ENCODE measurements around the gene MRPS6.

MRPS6 gene

DNA sequence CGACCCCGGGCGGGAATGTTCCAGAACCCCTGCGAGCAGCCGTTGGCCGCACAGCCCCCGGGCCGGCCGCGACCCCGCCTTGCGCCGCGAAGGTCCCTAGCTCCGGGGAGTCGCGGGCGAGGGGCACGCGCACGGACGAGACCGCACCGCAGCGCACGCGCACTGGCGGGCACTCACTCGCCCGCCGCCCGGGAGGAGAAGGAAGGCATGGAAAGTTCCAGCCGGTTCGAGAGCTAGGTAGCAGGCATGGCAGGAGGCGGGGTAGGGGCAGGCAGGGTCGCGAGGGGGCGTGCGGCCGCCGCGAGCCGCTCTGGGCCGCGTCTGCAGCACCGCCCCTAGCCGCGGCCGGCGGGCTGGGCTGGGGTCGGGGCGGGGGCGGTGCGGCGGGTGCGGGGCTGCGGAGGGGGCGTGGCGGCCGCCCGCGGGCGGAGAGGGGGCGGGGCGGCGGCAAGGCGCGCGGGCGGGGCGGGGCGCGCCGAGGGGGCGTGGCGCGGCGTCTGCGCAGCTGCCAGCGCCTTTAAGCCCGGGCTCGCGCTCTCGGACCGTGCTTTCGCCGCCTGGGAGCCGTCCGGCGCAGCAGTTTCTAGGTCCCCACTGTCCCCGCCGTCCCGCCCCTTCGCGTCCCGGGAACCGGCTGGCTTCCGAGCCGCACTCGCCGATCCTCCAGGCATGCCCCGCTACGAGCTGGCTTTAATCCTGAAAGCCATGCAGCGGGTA, at the start of gene MRPS6, which contains the start of gene SLC5A3:
TSS of gene MRPS6 (plus strand) at position 547 of the 717 bp plus-strand sequence. CDS start at position 670, 123 bp downstream.
TSS of gene SLC5A3 (plus strand) at position 547 of the 717 bp plus-strand sequence. CDS start 21,621 bp downstream, outside the sequence.
- Histone ChIP-seq H3K27ac (ENCODE audit: low read depth, low read length) (peak within 1 kb of the TSS; percentile 86), H3K9me3 (ENCODE audit: low read length) (no peaks in the 10 kb centered on the region), H3K9ac (ENCODE audit: low read length) (peak within 1 kb of the TSS; percentile 89), H3K4me1 (ENCODE audit: insufficient read depth, low read length) (peaks cover 33% of the 10 kb centered on the region), H3K36me3 (ENCODE audit: insufficient read depth, low read length) (no peaks in the 10 kb centered on the region), H3K27me3 (ENCODE audit: control insufficient read depth in 1 of 2, insufficient read depth in 2 of 2, low read length in 2 of 2) (no peaks in the 10 kb centered on the region), H3K4me3 (ENCODE audit: low read depth in 1 of 2, low read length in 2 of 2) (peak within 1 kb of the TSS; percentile 57 to 83)

DNA sequence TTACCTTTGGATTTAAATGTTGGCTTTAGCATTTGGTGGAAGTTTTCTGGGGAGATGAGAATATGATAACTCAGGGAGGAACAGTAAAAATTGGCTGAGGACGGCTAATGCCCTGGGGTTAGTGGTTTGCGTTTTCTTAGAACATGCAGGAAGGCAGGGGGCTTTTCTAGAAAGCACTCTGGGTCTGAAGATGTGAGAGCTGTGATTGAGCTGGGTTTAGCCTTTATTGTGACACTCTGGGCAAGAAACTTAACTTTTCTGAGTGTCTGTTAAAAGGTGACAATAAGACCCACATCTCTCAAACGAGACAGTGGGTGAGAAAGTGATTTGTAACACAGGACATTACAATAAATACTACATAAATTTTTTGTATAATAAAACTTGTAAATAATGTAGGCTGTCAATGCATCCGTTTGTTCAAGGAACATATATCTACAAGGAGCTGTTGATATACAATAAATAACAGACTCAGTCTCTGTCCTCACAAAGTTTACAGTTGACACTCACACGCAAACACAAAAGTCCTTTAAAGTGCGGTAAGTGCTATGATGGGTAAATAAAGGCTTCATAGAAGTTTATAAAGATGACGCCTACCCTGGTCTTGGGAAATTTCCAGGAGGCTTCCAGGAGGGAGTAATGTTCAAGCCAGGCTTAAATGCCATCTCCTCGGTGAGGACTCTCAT, 49.5 kb upstream of the MRPS6 start:
- no peaks in the 10 kb centered on the region for H3K36me3 ChIP-seq (ENCODE audit: insufficient read depth, low read length)
- H3K4me3 ChIP-seq (ENCODE audit: low read depth in 1 of 2, low read length in 2 of 2) = no peak overlapping the region
- peaks cover 31% of the 10 kb centered on the region for H3K4me1 ChIP-seq (ENCODE audit: insufficient read depth, low read length)
- no peaks in the 10 kb centered on the region for H3K27me3 ChIP-seq (ENCODE audit: control insufficient read depth in 1 of 2, insufficient read depth in 2 of 2, low read length in 2 of 2)
- no peak overlapping the region for H3K9ac ChIP-seq (ENCODE audit: low read length)
- no peak overlapping the region for H3K27ac ChIP-seq (ENCODE audit: low read depth, low read length)
- no peaks in the 10 kb centered on the region for H3K9me3 ChIP-seq (ENCODE audit: low read length)

DNA sequence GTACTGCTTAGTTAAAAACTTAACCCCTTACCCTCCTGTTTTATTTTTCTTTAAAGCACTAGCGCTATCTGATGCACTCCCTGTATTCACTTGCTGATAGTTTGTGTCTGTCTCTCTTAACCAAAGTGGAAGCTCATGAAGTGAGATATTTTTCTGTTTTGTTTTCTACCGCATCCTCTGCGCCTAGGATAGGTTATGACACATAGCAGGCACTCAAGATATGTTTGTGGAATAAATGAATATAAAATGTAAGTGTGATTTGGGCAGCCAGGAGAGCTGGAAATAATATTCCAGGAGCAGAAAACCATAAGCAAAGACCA, 49.0 kb upstream of the MRPS6 start:
- H3K4me1 ChIP-seq (ENCODE audit: insufficient read depth, low read length) = peaks cover 31% of the 10 kb centered on the region
- no peaks in the 10 kb centered on the region for H3K9me3 ChIP-seq (ENCODE audit: low read length)
- H3K4me3 ChIP-seq (ENCODE audit: low read depth in 1 of 2, low read length in 2 of 2) = no peak overlapping the region
- peak overlapping the region; percentile 10 for H3K27ac ChIP-seq (ENCODE audit: low read depth, low read length)
- no peaks in the 10 kb centered on the region for H3K36me3 ChIP-seq (ENCODE audit: insufficient read depth, low read length)
- no peak overlapping the region for H3K9ac ChIP-seq (ENCODE audit: low read length)
- H3K27me3 ChIP-seq (ENCODE audit: control insufficient read depth in 1 of 2, insufficient read depth in 2 of 2, low read length in 2 of 2) = no peaks in the 10 kb centered on the region

DNA sequence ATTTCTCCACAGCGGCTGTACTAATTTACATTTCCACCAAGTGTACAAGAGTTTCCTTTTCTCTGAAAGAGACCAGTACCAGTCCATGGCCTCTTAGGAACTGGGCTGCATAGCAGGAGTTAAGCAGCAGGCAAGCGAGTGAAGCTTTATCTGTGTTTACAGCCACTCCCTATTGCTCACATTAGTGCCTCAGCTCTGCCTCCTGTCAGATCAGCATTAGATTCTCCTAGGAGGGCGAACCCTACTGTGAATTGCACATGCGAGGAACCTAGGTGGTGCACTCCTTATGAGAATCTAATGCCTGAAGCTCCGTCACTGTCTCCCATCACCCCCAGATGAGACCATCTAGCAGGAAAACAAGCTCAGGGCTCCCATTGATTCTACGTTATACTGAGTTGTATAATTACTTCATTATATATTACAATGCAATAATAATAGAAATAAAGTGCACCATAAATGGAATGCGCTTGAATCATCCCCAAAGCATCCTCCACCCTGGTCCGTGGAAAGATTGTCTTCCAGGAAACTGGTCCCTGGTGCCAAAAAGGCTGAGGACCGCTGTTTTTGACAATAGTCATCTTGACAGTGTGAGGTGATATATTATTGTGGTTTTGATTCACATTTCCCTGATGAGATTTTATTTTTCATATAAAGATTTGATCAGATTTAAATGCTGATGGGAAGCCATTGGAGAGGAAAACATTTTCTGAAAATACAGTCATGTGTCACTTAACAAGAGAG, 45.5 kb upstream of the MRPS6 start:
- no peak overlapping the region for H3K27ac ChIP-seq (ENCODE audit: low read depth, low read length)
- no peaks in the 10 kb centered on the region for H3K36me3 ChIP-seq (ENCODE audit: insufficient read depth, low read length)
- no peaks in the 10 kb centered on the region for H3K27me3 ChIP-seq (ENCODE audit: control insufficient read depth in 1 of 2, insufficient read depth in 2 of 2, low read length in 2 of 2)
- no peak overlapping the region for H3K4me3 ChIP-seq (ENCODE audit: low read depth in 1 of 2, low read length in 2 of 2)
- H3K9ac ChIP-seq (ENCODE audit: low read length) = no peak overlapping the region
- H3K4me1 ChIP-seq (ENCODE audit: insufficient read depth, low read length) = peaks cover 29% of the 10 kb centered on the region
- H3K9me3 ChIP-seq (ENCODE audit: low read length) = no peaks in the 10 kb centered on the region

- Histone ChIP-seq H3K9me3 (ENCODE audit: low read length) (no peaks in the 10 kb centered on the region), H3K27ac (ENCODE audit: low read depth, low read length) (no peak overlapping the region), H3K4me1 (ENCODE audit: insufficient read depth, low read length) (peaks cover 9% of the 10 kb centered on the region), H3K27me3 (ENCODE audit: control insufficient read depth in 1 of 2, insufficient read depth in 2 of 2, low read length in 2 of 2) (no peaks in the 10 kb centered on the region), H3K4me3 (ENCODE audit: low read depth in 1 of 2, low read length in 2 of 2) (peak overlapping the region in 1 of 2 donors; percentile 45), H3K36me3 (ENCODE audit: insufficient read depth, low read length) (no peaks in the 10 kb centered on the region), H3K9ac (ENCODE audit: low read length) (no peak overlapping the region)
These were observed 43.4 kb upstream of the MRPS6 start for GRCh38 chr21:34029743-34030528.

DNA sequence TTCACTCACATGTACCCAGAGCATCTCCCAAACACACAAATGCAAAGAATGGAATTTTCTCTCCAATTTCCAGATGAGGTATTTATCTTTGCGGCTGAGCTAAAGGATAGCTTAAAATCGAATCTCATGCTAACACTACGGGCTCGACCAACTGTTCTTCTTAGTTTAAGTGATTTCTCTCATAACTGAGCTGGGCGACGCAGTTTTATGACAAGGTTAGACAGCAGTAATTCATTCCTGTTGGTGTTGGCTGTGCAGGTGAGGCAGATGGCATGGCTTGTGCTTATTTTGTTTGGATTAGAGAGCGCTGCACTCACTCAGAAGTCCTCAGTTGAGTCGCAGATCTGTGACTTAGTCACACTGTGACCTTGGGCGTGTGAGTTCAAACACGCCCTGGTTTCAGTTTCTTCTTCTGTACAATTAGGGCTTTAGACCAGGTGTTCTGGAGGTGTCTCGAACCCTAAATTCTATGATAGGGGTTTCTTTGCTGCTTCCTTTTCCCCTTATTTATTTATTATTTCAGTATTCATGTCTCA, 41.5 kb upstream of the MRPS6 start:
- Histone ChIP-seq H3K27ac (ENCODE audit: low read depth, low read length) (no peak overlapping the region), H3K36me3 (ENCODE audit: insufficient read depth, low read length) (no peaks in the 10 kb centered on the region), H3K9ac (ENCODE audit: low read length) (no peak overlapping the region), H3K4me3 (ENCODE audit: low read depth in 1 of 2, low read length in 2 of 2) (no peak overlapping the region), H3K4me1 (ENCODE audit: insufficient read depth, low read length) (no peaks in the 10 kb centered on the region), H3K27me3 (ENCODE audit: control insufficient read depth in 1 of 2, insufficient read depth in 2 of 2, low read length in 2 of 2) (no peaks in the 10 kb centered on the region), H3K9me3 (ENCODE audit: low read length) (no peaks in the 10 kb centered on the region)

DNA sequence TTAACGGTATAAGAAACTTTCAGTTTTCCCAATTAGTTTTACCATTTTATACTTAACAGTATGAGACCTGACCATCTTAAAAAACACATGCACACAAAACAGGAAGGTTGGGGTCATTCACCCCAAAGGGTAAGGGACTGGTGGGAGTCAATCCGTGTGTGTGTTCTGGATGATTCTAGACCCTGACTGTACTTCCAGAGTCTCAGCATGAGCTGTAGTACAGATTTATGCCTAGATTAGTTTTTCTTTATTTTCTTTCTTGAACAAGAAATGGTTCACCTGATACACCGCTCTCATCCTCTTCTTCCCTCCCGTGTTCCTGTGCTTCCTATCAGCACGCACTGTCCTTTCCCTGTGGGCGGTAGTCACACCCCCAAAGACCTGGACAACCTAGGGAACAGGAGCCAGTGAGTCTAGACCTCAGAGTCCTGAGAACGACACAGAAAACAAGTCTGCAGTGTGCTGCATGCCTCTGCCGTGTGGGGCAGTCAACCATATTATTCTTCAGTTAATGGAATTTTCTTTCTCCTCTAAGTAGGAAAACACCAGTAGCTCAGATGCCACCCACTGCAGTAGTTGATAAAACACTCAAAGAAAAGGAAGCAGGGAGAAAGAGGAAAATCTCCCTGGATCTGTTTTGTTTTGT, 38.9 kb upstream of the MRPS6 start:
- no peaks in the 10 kb centered on the region for H3K9me3 ChIP-seq (ENCODE audit: low read length)
- H3K4me1 ChIP-seq (ENCODE audit: insufficient read depth, low read length) = no peaks in the 10 kb centered on the region
- no peaks in the 10 kb centered on the region for H3K27me3 ChIP-seq (ENCODE audit: control insufficient read depth in 1 of 2, insufficient read depth in 2 of 2, low read length in 2 of 2)
- no peak overlapping the region for H3K4me3 ChIP-seq (ENCODE audit: low read depth in 1 of 2, low read length in 2 of 2)
- H3K9ac ChIP-seq (ENCODE audit: low read length) = no peak overlapping the region
- no peak overlapping the region for H3K27ac ChIP-seq (ENCODE audit: low read depth, low read length)
- H3K36me3 ChIP-seq (ENCODE audit: insufficient read depth, low read length) = no peaks in the 10 kb centered on the region

GRCh38 chr21:34035619-34036354, 37.6 kb upstream of the MRPS6 start:
- H3K27me3 ChIP-seq (ENCODE audit: control insufficient read depth in 1 of 2, insufficient read depth in 2 of 2, low read length in 2 of 2) = no peaks in the 10 kb centered on the region
- H3K4me1 ChIP-seq (ENCODE audit: insufficient read depth, low read length) = no peaks in the 10 kb centered on the region
- no peaks in the 10 kb centered on the region for H3K36me3 ChIP-seq (ENCODE audit: insufficient read depth, low read length)
- no peak overlapping the region for H3K4me3 ChIP-seq (ENCODE audit: low read depth in 1 of 2, low read length in 2 of 2)
- no peak overlapping the region for H3K27ac ChIP-seq (ENCODE audit: low read depth, low read length)
- H3K9me3 ChIP-seq (ENCODE audit: low read length) = no peaks in the 10 kb centered on the region
- no peak overlapping the region for H3K9ac ChIP-seq (ENCODE audit: low read length)

- no peak overlapping the region for H3K9ac ChIP-seq (ENCODE audit: low read length)
- H3K27me3 ChIP-seq (ENCODE audit: control insufficient read depth in 1 of 2, insufficient read depth in 2 of 2, low read length in 2 of 2) = no peaks in the 10 kb centered on the region
- no peaks in the 10 kb centered on the region for H3K4me1 ChIP-seq (ENCODE audit: insufficient read depth, low read length)
- no peak overlapping the region for H3K4me3 ChIP-seq (ENCODE audit: low read depth in 1 of 2, low read length in 2 of 2)
- no peaks in the 10 kb centered on the region for H3K36me3 ChIP-seq (ENCODE audit: insufficient read depth, low read length)
- H3K9me3 ChIP-seq (ENCODE audit: low read length) = no peaks in the 10 kb centered on the region
- H3K27ac ChIP-seq (ENCODE audit: low read depth, low read length) = no peak overlapping the region
These were observed 36.2 kb upstream of the MRPS6 start for GRCh38 chr21:34037009-34037795.
